Panc1 (cell line): ENCODE measurements around the gene FIZ1. TPM values are rescaled to one million over a fixed set of nuclear protein-coding genes. Genes with fewer than 3 reads are reported as not detected.

ENCODE experiments used
- ATAC-seq: fragments of 200-7000 bp; cut with Tn5 transposase; 2 replicates; pipeline ENCODE4 v1.9.1; 2020; ENCODE audit warnings: mild to moderate bottlenecking, moderate library complexity
- BruUV-seq: library from RNA; stranded (reverse); fragments of 400-500 nt; replicated peaks from 2 replicates; lab custom pipeline; 2021; lab: Mats Ljungman, UMichigan
- CTCF ChIA-PET: fragments of 300-600 bp; sonication (Branson Sonifier 250); formaldehyde crosslinking; loops from one replicate; lab custom pipeline; 2022; ENCODE audit warnings: antibody characterized with exemption; lab: Charles Lee
- POLR2A ChIA-PET: fragments of 300-600 bp; sonication (Branson Sonifier 250); formaldehyde crosslinking; loops from one replicate; lab custom pipeline; 2022; ENCODE audit warnings: antibody characterized with exemption; lab: Charles Lee
- DNase-seq: peaks from one replicate; pipeline ENCODE4 v3.0.0-alpha.2; 2010; ENCODE audit warnings: low read depth, low spot score
- H3K27ac ChIP-seq: 2 replicates; pipeline ENCODE4 v1.5.1; 2011; ENCODE audit warnings: mild to moderate bottlenecking, low read length, inconsistent platforms
- H3K27me3 ChIP-seq: fragments of 200-500 bp; sonication (Bioruptor generic); 2 replicates; pipeline ENCODE4 v1.6.0; 2014; ENCODE audit warnings: low read length, inconsistent platforms; ENCODE audit not compliant: control insufficient read depth, insufficient read depth
- H3K36me3 ChIP-seq: fragments of 200-500 bp; sonication (Bioruptor generic); 2 replicates; pipeline ENCODE4 v1.5.1; 2014; ENCODE audit warnings: inconsistent platforms, mild to moderate bottlenecking, low read length, moderate library complexity; ENCODE audit not compliant: control insufficient read depth, insufficient read depth
- H3K4me1 ChIP-seq: 2 replicates; pipeline ENCODE4 v1.5.1; 2011; ENCODE audit warnings: inconsistent platforms, mild to moderate bottlenecking, low read length, moderate library complexity; ENCODE audit not compliant: control insufficient read depth, insufficient read depth
- H3K4me3 ChIP-seq, 2 experiments: 2 replicates each; pipeline ENCODE4 v1.5.1; 2011 to 2012; ENCODE audit warnings: low read depth in 2 of 2, low read length in 2 of 2, mild to moderate bottlenecking in 2 of 2, inconsistent platforms in 1 of 2, moderate library complexity in 1 of 2
- H3K9me3 ChIP-seq: fragments of 200-500 bp; sonication (Bioruptor generic); 2 replicates; pipeline ENCODE4 v1.5.1; 2014; ENCODE audit warnings: low read depth, mild to moderate bottlenecking, inconsistent platforms, low read length, moderate library complexity; ENCODE audit not compliant: control insufficient read depth, insufficient read depth
- CTCF ChIP-seq: fragments of 450-650 bp; IDR thresholded peaks from 2 replicates; pipeline ENCODE4 v1.5.1; 2017; ENCODE audit warnings: mild to moderate bottlenecking
- POLR2AphosphoS5 ChIP-seq: IDR thresholded peaks from 2 replicates; pipeline ENCODE4 v1.6.1; 2012; ENCODE audit warnings: mild to moderate bottlenecking, low read depth, low read length, moderate library complexity
- REST ChIP-seq, 2 experiments: IDR thresholded peaks; 2 replicates each; pipeline ENCODE4 v1.6.1; 2011 to 2012; ENCODE audit warnings: low read depth in 2 of 2, control low read depth in 1 of 2, low read length in 1 of 2, mild to moderate bottlenecking in 1 of 2, moderate library complexity in 1 of 2; ENCODE audit not compliant: insufficient read depth in 1 of 2
- SIN3A ChIP-seq: IDR thresholded peaks from 2 replicates; pipeline ENCODE4 v1.6.1; 2012; ENCODE audit warnings: low read depth, mild to moderate bottlenecking, low read length, moderate library complexity, borderline replicate concordance; ENCODE audit not compliant: insufficient read depth
- TCF7L2 ChIP-seq: IDR thresholded peaks from 2 replicates; pipeline ENCODE4 v1.6.1; 2011; ENCODE audit warnings: mild to moderate bottlenecking, low read depth, low read length, inconsistent platforms
- in situ Hi-C: cut with HindIII; loops from 2 replicates; pipeline ENCODE4 v1.10.0; 2016; ENCODE audit warnings: low sequenced_read_pairs, low pct_unique_long_range_greater_than_20kb
- intact Hi-C: fragments of 100-400 bp; cut with micrococcal nuclease; formaldehyde crosslinking; loops from one replicate; pipeline ENCODE4 v1.10.0; 2022; ENCODE audit not compliant: unreplicated experiment
- total RNA-seq: library from RNA; stranded (reverse); gene quantifications from one replicate; pipeline ENCODE4 v1.2.1, GENCODE V29; 2021; ENCODE audit not compliant: unreplicated experiment

The FIZ1 gene
- total RNA-seq, 1 experiment from 2014 or later, result 28.5 TPM

DNA sequence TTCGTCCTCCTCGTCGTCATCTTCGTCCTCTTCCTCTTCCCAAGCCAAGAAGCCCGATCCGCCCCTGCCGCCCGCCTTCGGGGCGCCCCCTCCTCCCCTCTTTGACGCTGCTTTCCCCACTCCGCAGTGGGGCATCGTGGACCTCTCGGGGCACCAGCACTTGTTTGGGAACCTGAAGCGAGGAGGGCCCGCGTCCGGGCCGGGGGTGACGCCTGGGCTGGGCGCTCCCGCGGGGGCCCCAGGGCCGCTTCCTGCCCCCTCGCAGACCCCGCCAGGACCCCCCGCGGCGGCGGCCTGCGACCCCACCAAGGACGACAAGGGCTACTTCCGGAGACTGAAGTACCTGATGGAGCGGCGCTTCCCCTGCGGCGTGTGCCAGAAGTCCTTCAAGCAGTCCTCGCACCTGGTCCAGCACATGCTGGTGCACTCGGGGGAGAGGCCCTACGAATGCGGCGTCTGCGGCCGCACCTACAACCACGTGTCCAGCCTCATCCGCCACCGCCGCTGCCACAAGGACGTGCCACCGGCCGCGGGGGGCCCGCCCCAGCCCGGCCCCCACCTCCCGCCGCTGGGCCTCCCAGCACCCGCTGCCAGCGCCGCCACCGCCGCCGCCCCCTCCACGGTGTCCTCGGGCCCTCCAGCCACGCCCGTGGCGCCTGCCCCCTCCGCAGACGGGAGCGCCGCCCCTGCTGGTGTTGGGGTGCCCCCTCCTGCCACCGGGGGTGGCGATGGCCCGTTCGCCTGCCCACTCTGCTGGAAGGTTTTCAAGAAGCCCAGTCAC is 14.8 kb upstream of the FIZ1 start:
- Histone ChIP-seq H3K36me3 (no peaks in the 10 kb centered on the region), H3K4me1 (no peaks in the 10 kb centered on the region), H3K9me3 (no peaks in the 10 kb centered on the region), H3K27me3 (no peaks in the 10 kb centered on the region), H3K27ac (no peak overlapping the region), H3K4me3 (no peak overlapping the region)
- TF ChIP-seq POLR2AphosphoS5, result no peak
- TF ChIP-seq REST (IDR thresholded peaks at IDR 0.05; ENCODE audit: insufficient read depth in 1 of 2, low read depth in 2 of 2, low read length in 1 of 2), result no peak
- TF ChIP-seq CTCF, result no peak
- no peak for TF ChIP-seq SIN3A
- no peak for TF ChIP-seq TCF7L2
- in situ Hi-C loops, result no loop called here
- no peak for DNase-seq
- intact Hi-C loops, result no loop called here
- CTCF ChIA-PET, result no interaction called here
- no TSS peak for BruUV-seq
- POLR2A ChIA-PET, result no interaction called here
- no peak for ATAC-seq

GRCh38 chr19:55613396-55613795 is 14.1 kb upstream of the FIZ1 start:
- CTCF ChIA-PET, result no interaction called here
- POLR2A ChIA-PET, result no interaction called here
- no peak for ATAC-seq
- DNase-seq, result no peak
- H3K36me3 ChIP-seq, result no peaks in the 10 kb centered on the region
- no peaks in the 10 kb centered on the region for H3K27me3 ChIP-seq
- no peaks in the 10 kb centered on the region for H3K4me1 ChIP-seq
- BruUV-seq, result no TSS peak
- no peaks in the 10 kb centered on the region for H3K9me3 ChIP-seq
- in situ Hi-C loops, result no loop called here
- no peak for TF ChIP-seq POLR2AphosphoS5
- no peak for TF ChIP-seq REST (IDR thresholded peaks at IDR 0.05; ENCODE audit: insufficient read depth in 1 of 2, low read depth in 2 of 2, low read length in 1 of 2)
- no peak for TF ChIP-seq SIN3A
- TF ChIP-seq CTCF, result no peak
- no peak for TF ChIP-seq TCF7L2
- intact Hi-C loops, result no loop called here
- no peak overlapping the region for H3K27ac ChIP-seq
- no peak overlapping the region for H3K4me3 ChIP-seq
